RCC 7860 (cell line): ENCODE data around the gene PRR5.
A peak's percentile ranks its signal among the peaks of the same experiment; 100 is the strongest.

Source experiments
- DNase-seq: peaks from one replicate; pipeline ENCODE4 v3.0.0-alpha.2; 2015; ENCODE audit warnings: low spot score
- FAIRE-seq: peaks from 2 replicates; lab custom pipeline; 2012; peaks lifted over from hg19 to GRCh38; lab: Jason Lieb, UNC

The PRR5 gene

GRCh38 chr22:44711690-44712555 lies 9.9 kb downstream of the PRR5 start:
- FAIRE-seq (no peak), DNase-seq (no peak)

GRCh38 chr22:44712962-44713361 lies 11.0 kb downstream of the PRR5 start:
- no peak for DNase-seq
- no peak for FAIRE-seq

- FAIRE-seq (no peak), DNase-seq (no peak)
These were observed 12.8 kb downstream of the PRR5 start for GRCh38 chr22:44714703-44715350.

- FAIRE-seq (no peak), DNase-seq (no peak)
These were observed 16.4 kb downstream of the PRR5 start for GRCh38 chr22:44718418-44718817.

GRCh38 chr22:44719586-44720368 lies 17.8 kb downstream of the PRR5 start:
- FAIRE-seq (no peak), DNase-seq (no peak)

GRCh38 chr22:44721213-44721612 lies 19.2 kb downstream of the PRR5 start:
- DNase-seq (no peak), FAIRE-seq (no peak)

- no peak for DNase-seq
- FAIRE-seq: no peak
These were observed 20.6 kb downstream of the PRR5 start for GRCh38 chr22:44722611-44723010.

GRCh38 chr22:44723801-44724200 lies 21.8 kb downstream of the PRR5 start:
- FAIRE-seq: no peak
- DNase-seq: peak; percentile 4

GRCh38 chr22:44724416-44724815 lies 22.4 kb downstream of the PRR5 start:
- FAIRE-seq (no peak), DNase-seq (no peak)

- FAIRE-seq (no peak), DNase-seq (no peak)
These were observed 22.9 kb downstream of the PRR5 start for GRCh38 chr22:44724859-44725258.

- FAIRE-seq: no peak
- no peak for DNase-seq
These were observed 24.4 kb downstream of the PRR5 start for GRCh38 chr22:44726439-44726838.

- FAIRE-seq (no peak), DNase-seq (no peak)
These were observed 25.1 kb downstream of the PRR5 start for GRCh38 chr22:44727148-44727547.

GRCh38 chr22:44727709-44728108 lies 25.7 kb downstream of the PRR5 start:
- DNase-seq: no peak
- no peak for FAIRE-seq

GRCh38 chr22:44728761-44729324 lies 26.8 kb downstream of the PRR5 start:
- no peak for FAIRE-seq
- no peak for DNase-seq

- FAIRE-seq (no peak), DNase-seq (no peak)
These were observed 27.5 kb downstream of the PRR5 start for GRCh38 chr22:44729391-44730021.

GRCh38 chr22:44730022-44730393 lies 28.0 kb downstream of the PRR5 start:
- no peak for DNase-seq
- FAIRE-seq: no peak

GRCh38 chr22:44730490-44731356 lies 28.7 kb downstream of the PRR5 start:
- DNase-seq (no peak), FAIRE-seq (no peak)

- FAIRE-seq (no peak), DNase-seq (no peak)
These were observed 29.5 kb downstream of the PRR5 start for GRCh38 chr22:44731357-44731970.

- no peak for FAIRE-seq
These were observed 30.1 kb downstream of the PRR5 start for GRCh38 chr22:44732017-44732561.

More at GRCh38 chr22:44732017-44732561, 30.1 kb downstream of the PRR5 start:
- no peak for DNase-seq
